ENCODE data around the gene ATG2A.

The ATG2A gene

GRCh38 chr11:64893194-64894069 is 23.6 kb downstream of the ATG2A start:
- no peak for TF ChIP-seq CTCF (IDR thresholded peaks at IDR 0.05; ENCODE audit: low read depth, low read length, missing control alignments)
- no peak for DNase-seq (ENCODE audit: extremely low read depth, low read depth)
- H3K4me3 ChIP-seq (replicated peaks; ENCODE audit: low read depth, low read length): no peak overlapping the region

DNA sequence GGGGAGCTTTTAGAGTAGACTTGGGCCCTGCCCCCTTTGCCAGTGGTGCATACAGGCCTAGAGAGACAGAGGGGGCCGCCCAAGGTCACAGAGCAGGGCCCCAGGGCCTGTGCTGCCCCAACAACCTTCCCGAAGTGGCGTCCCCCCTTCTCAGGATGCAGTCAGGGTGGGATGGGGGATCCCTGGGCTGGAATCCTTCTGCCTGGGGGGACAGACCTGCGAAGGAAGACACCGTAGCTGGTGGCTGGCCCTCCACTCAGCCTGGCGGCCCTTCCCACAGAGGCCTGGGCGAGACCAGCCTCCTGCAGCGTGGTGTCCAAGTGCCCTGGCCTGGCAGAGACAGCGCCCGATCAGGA is 24.2 kb downstream of the ATG2A start:
- H3K4me3 ChIP-seq (replicated peaks; ENCODE audit: low read depth, low read length): no peak overlapping the region
- DNase-seq (ENCODE audit: extremely low read depth, low read depth): no peak
- no peak for TF ChIP-seq CTCF (IDR thresholded peaks at IDR 0.05; ENCODE audit: low read depth, low read length, missing control alignments)

DNA sequence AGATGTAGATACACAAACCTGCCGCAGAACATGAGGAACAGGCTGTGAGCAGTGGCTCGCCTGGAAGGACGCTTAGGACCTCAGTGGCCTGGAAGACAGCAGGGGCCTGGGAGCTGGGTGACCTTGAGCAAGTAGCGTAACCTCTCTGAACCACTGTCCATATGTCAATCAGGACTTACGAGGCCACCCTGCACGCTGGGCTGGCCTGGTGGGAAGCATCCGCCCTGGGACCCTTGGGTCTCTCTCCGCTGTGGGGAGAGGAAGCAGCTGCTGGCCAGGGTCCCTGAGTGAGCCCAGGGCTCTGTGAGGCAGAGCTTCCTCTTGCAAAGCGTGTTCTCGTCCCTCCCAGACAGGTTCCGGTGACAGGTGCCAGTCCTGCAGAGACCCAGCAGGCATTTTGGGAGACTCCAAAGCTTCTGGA is 24.6 kb downstream of the ATG2A start:
- no peak for DNase-seq (ENCODE audit: extremely low read depth, low read depth)
- TF ChIP-seq CTCF (IDR thresholded peaks at IDR 0.05; ENCODE audit: low read depth, low read length, missing control alignments): no peak
- no peak overlapping the region for H3K4me3 ChIP-seq (replicated peaks; ENCODE audit: low read depth, low read length)

- TF ChIP-seq CTCF (IDR thresholded peaks at IDR 0.05; ENCODE audit: low read depth, low read length, missing control alignments): no peak
- no peak for DNase-seq (ENCODE audit: extremely low read depth, low read depth)
- H3K4me3 ChIP-seq (replicated peaks; ENCODE audit: low read depth, low read length): no peak overlapping the region
These were observed 25.1 kb downstream of the ATG2A start for GRCh38 chr11:64891880-64892279.

DNA sequence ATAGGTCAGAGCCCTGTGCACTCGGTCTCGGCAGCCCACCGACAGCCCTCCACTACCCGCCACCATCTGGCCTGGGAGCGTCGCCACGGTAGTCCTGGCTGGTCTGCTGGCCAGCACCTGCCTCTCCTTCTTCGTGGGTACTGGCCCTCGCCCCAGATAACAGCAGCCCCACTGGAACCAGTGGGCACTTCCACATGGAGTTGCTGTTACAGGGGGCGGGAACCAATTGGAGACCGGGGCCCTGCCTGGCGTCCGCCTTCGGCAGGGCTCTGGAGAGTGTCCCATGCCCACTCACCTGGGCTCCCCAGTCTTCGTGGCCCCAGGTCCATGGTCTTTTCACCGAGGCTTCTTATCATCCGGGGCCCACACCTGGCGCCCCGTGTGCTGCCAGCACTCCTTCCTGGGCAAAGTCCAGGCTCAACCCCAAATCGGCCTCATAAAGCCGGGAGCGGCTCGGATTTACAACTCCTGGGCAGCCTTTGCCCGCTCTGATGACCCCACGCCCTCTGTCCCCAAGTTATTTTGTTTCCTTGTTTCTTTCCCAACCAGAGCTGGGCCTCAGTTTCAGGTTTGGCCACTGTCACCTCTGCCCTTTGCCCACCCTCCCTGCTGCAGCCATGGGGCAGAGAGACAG is 25.7 kb downstream of the ATG2A start:
- no peak for DNase-seq (ENCODE audit: extremely low read depth, low read depth)
- H3K4me3 ChIP-seq (replicated peaks; ENCODE audit: low read depth, low read length): no peak overlapping the region
- TF ChIP-seq CTCF (IDR thresholded peaks at IDR 0.05; ENCODE audit: low read depth, low read length, missing control alignments): no peak

DNA sequence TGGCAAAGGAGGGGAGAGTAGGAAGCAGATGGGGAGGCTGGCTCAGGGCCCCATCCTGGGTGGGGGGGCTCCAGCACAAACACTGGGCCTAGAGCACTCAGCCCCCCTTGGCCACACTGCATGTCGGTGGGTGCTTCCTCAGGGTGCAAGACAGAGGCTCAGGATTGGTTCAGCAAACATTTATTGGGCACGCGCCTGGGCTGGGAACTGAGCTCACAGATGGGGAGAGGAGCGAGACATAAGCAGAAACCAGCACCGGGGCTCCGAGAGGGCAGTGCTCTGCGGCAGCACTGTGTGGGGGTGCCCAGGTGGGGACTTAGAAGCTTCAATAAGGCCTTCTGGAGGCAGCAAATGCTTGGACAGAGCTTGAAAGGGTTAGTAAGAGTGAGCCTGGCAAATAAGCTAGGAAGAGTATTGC is 26.5 kb downstream of the ATG2A start:
- H3K4me3 ChIP-seq (replicated peaks; ENCODE audit: low read depth, low read length): no peak overlapping the region
- no peak for DNase-seq (ENCODE audit: extremely low read depth, low read depth)
- no peak for TF ChIP-seq CTCF (IDR thresholded peaks at IDR 0.05; ENCODE audit: low read depth, low read length, missing control alignments)

All from HFF-Myc (cell line).